GM19193 (cell line): ENCODE measurements around the gene ALG2.

Experiments
- POLR2A ChIP-seq: IDR thresholded peaks from 4 replicates; pipeline ENCODE4 v1.6.1; 2011; ENCODE audit not compliant: insufficient read depth, insufficient read length; ENCODE audit errors: extremely low read depth

ALG2 gene

DNA sequence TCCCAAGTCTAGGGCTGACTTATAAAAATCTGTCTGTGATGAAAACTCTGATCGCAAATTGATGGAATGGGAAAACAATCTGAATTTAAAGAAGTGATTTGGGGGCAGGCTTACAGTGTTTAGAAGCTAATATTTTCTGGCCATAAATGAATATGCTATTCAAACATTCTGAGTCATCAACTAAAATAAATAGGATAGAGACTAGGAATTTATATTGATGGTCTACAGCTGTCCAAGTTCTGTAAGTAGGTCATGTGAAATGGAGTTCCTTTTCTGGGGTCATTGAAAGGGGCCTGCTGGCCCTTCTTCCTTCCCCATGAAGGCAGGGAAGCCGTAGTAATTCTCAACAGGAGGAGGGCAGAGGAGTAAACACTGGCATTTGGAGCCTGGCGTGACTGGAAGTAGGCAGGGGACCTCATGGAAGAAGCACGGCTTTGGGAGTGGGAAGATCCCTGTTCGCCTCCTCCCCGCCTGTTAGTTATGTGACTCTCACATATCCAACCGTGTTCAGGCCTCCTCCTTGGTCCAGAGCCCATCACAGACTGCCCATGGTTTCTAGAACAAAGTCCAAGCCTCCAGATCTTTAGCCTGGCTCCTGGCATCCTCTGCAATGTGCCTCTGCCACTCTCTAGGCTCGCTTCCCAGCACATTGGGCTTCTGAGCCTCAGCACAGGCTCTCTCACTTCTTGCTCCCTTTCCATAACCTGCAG, 31.7 kb downstream of the ALG2 start:
- TF ChIP-seq POLR2A: no peak

DNA sequence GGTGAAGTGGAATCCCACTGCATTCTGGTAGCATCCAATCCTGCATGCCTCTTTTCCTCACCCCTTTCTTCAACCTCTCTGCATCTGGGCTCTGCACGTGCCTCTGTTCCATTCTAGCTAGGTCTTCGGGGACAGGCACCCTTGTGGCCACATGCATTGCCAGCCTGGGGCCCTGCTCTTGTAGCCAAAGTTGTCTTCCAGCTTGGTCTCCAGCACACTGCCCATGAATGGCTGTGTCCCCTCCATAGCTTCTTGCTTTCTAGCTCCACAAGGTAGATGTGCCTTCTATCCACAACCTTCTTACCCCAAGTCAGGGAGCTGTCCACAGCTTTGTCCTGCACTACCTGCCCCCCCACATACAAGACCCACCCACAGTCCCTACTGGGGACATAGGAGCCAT, 32.6 kb downstream of the ALG2 start:
- no peak for TF ChIP-seq POLR2A

DNA sequence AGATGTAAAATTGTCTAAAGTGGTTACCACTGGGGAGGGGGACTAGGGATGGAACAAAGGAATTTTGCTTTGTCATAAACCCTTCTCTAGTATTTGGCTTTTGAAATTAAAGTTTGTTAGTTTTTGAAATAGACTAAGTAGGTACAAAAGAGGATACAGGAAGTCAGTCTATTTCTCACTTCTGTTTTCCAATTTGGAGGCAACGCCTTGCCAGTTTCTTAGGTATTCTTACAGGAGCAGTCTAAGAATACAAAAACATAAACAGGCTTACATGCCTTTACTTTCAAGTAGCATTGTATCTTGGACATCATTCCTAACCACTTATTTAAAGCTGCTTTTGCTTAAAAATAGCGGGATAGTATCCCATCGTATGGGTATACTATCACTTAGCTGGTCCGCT, 34.4 kb downstream of the ALG2 start:
- TF ChIP-seq POLR2A: no peak

DNA sequence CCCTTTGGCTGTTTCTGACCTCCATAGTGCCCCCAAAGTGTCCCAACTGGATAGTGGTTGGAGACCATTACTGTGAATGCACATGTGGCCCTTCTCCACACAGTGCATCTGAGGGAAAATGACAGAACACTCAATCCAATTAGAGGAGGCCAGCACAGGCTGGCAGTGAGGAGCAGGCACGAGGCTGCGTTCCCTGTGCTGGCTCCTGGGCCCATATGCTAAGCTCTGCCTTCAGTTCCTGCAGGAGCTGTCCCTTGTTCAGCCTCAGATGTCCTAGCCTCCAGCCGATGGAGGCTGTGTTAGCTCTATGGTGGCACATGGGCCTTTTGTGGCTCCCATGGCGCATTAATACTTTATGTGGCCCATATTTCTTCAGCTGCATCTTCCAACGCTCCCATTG, 35.8 kb downstream of the ALG2 start:
- no peak for TF ChIP-seq POLR2A

DNA sequence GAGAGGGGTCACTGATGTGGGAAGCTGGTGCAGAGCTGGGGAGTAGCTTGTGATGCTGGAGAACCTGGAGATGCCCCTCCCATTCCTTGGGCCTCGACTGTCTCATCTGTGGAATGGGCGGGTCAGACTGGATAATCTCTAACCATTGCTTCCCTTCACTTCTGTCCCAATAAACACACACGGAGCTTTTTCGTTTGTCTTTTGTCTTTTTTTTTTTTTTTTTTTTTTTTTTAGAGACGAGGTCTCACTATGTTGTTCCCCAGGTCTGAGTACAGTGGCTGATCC, 36.5 kb downstream of the ALG2 start:
- no peak for TF ChIP-seq POLR2A

DNA sequence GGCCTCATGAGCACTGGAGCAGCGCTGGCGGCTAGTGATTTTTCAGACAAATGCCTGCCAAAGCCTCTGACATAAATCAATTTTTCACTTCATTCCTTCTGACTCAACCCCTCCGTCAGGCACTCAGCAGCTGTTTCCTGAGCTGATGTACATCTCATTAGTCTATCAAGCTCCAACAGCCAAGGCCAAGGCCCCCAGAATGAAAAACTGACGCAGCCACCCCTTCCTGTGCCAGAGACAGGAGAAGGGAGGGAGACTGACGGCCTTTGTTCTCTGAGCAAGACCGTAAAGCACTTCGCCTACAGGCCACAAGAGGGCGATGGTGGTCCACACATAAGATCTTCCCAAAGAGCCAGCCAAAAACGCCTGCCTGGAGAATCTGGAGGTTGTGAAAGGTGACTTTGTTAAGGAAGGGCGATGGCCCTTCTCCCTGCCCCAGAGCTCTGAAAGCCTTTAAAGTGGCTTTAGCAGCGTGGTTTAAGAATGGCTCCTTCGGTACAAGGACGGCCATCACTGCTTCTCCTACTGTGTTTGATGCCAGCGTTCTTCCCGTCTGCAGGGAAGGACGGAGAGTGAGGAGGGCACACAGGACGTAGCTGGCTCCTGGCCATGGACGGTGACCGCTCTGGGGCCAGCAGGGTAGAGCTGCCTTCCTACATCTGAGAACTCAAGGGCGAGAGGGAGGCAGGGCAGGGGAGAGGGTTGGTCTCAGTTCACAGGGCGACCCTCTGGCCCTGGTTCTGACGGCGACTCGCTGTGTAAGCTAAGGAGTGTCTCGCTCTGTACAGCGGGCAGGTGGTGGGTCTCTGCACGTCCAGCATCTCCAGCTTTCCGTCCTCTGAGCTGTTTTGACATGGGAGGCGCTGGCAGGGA, 37.0 kb downstream of the ALG2 start:
- TF ChIP-seq POLR2A: peak; percentile 33

DNA sequence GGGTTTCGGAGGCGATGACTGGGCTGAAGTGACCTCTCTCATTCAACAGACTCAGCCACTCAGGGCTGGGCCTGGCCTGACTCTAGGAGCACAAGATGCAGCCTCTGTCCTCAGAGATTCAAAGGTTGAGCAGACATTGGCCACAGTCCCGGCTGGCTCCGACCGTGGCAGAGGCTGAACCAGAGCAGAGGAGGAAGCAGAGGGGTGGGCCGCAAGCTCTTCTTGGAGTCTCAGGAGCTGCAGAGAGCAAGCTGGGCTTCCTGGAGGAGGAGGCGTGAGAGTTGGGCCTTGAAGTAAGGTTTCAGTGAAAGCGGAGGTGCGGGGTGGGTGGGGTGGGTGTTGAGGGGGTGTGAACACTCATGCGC, 37.6 kb downstream of the ALG2 start:
- TF ChIP-seq POLR2A: peak; percentile 13

DNA sequence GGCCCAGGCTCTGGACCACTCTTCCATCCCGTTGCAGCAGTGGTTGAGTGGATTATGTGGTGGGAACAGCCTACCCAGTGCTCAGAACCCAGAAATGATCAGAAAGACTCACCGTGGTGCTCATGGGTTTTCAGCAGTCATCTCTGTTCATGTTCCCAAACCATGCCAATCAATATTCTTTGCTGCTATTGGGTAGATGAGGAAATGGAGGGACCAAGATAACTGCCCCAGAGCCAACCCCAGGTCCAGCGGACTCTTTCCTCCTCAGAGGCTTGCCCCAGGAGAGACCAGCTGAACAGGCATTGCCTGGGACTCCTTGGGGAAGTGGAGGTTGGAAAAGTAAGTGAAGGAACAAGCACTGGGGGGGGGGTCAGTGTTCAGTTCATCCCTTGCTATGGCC, 38.1 kb downstream of the ALG2 start:
- TF ChIP-seq POLR2A: no peak

DNA sequence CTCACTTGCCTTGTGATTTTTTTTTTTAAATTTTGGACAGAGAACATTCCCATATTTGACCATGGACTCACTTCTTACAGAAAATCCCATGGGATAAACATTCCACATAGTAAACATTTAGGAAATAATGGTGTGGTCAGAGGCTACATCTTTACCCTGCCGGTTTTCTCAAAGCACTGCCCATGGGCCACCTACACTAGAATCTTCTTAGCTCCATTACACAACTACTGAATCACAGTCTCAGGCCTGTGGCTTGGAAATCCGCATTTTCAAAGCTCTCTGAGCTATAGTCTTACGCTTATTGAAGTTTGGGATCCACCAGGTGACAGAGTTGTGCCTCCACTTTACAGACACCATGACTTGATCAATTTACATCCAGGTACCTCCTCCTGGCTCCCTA, 39.4 kb downstream of the ALG2 start:
- no peak for TF ChIP-seq POLR2A

DNA sequence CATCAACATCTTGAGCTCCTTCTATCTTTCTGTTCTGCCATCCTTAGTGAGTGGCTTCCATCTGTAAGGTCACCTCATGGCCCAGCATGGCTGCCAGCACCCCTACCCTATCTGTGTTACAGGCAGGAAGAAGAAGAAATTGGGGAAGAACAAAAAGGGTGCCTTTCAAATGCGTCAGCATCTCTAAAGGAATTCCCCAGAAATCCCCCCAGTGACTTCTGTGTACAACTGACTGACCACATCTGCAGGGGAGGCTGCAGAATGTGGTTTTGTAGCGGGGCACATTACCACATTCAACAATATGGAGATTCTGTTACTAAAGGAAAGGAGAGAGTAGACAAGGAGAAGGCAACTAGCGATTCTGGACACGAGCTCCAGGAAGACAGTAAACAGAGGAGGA, 40.1 kb downstream of the ALG2 start:
- peak; percentile 20 for TF ChIP-seq POLR2A

DNA sequence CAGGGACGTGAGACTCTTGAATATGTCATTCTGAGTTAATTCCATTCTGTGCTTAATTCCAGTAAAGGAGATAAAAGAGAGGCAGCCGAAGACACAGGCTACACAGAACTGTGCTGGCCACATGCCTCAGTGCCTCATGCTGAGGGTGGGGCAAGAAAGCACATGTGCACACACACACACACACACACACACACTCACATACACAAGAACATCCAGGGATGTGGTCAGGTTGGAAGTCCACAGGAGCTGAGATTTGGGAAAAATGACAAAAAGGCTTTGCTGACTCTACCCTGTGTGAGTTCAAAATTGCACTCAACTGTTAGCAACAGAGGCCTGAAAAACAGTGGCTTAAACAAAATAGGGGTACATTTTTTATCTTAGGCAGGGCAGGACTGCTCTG, 40.5 kb downstream of the ALG2 start:
- TF ChIP-seq POLR2A: no peak

DNA sequence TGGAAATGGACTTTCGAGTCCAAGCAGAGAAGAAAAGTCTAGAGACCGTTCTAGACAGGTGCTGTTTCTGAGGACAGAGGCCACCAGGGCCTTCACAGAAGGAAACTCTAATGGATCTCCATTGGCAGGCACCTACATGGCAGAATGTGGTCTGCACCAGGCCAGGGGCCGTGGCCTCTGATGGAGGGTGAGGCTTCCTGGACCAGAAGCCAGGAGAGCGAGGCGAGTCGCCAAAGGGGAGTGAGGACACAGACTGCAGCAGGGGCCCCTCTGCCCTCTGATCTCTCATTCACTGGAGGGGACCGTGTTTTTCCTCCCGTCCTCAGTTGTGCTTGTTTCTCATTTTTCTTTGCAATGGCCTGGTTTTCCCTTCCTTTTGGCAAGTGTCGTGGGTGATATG, 41.1 kb downstream of the ALG2 start:
- no peak for TF ChIP-seq POLR2A

DNA sequence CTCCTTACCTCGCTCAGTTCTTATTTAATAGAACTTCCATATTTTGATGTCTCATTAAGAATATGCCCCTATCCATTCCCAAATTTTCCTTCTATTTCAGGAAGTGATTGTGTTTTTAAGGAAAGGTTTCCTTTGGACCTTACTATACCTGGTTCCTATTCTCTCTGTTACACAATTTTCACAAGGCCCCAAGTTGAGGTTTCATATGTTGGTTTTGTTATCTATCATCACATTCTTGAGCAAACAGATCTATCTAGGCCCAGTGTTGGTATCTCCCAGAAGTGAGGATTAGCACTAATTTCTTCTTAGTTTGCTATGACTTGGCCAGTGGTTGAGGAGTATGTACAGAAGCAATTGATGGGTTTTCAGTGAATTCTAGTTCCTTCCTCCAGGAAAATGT, 41.5 kb downstream of the ALG2 start:
- no peak for TF ChIP-seq POLR2A

DNA sequence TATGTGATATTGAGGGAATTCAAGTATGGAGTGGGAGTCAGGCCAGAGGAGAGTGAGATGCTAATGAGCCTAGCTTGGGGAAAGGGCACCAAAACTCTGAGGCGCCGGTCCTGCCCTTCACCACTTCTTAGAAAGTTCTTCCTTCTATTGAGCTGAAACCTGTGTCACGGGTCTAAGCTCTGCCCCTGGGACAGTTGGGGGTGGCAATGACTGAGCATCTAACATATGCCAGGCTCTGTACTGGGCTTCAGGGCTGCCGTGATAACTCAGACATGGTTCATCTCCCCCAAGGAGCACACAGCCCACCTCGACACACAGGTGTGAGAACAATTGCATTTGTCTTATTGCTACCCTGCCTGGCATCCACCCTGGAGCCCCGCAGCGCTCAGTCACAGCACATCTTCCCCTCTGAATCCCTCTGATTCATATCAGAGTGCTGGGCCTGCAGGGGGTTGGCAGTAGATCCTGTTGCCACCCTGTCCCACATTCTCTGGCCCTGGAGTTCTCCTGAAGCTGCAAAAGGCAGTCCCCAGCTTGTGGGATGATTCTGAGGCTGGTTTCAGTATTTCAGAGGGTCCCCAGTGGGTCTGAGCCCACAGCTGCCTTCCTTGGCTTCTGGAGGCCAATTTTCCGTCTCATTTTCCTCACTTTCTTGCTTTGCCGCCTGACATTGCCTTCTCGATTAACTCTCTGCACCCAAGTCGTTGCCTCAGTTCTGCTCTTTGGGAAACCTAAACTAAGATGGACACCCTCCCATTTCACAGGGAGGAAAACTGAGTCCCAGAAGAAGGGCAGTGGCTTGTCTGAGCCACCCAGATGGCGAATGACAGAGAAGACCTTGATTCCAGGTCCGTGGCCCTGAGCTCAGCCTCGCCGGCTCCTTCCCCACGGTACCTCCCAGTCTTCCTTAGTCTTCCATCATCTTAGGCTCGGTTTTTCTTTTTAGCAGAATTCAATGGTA, 42.5 kb downstream of the ALG2 start:
- TF ChIP-seq POLR2A: no peak
